ENCODE results near the gene MUC3A. TPM values are rescaled to one million over a fixed set of nuclear protein-coding genes. Genes with fewer than 3 reads are reported as not detected.

Gene MUC3A
- total and polyA plus RNA-seq, 2 of the 4 experiments (the other 2 are of a cell fraction): 0.05 TPM; not detected in 1

GRCh38 chr7:100946766-100947365 is 2.5 kb upstream of the MUC3A start:
- Histone ChIP-seq H3K4me2 (ENCODE audit: low read depth, low read length) (no peak overlapping the region), H3K14ac (replicated peaks; ENCODE audit: low read depth, low read length) (no peak overlapping the region), H2AK5ac (ENCODE audit: low read depth, low read length) (no peak overlapping the region), H2AFZ (replicated peaks; ENCODE audit: low read length, poor library complexity) (no peak overlapping the region), H3K9ac (ENCODE audit: low read depth, low read length) (no peak overlapping the region), H4K91ac (ENCODE audit: insufficient read depth, low read depth, low read length) (no peak overlapping the region), H3K18ac (ENCODE audit: low read depth, low read length) (no peak overlapping the region), H2BK5ac (ENCODE audit: low read depth, low read length, poor library complexity, severe bottlenecking) (no peak overlapping the region), H3K4ac (ENCODE audit: low read depth, low read length) (no peak overlapping the region), H2BK120ac (ENCODE audit: low read depth, low read length) (no peak overlapping the region), H4K20me1 (ENCODE audit: insufficient read depth, low read length) (no peaks in the 10 kb centered on the region), H4K8ac (ENCODE audit: low read depth in 2 of 2, low read length in 2 of 2) (no peak overlapping the region), H3K9me1 (ENCODE audit: insufficient read depth, low read length) (0 out of 2 replicates have a peak, but pooled peaks cover under 1% of the 10 kb centered on the region), H2AK9ac (replicated peaks; ENCODE audit: low read depth, low read length, poor library complexity) (no peak overlapping the region), H3K36me3 (ENCODE audit: control insufficient read depth, insufficient read depth, low read length) (no peaks in the 10 kb centered on the region), H3K27ac (ENCODE audit: insufficient read depth, low read length) (no peak overlapping the region), H3K79me1 (ENCODE audit: low read depth in 1 of 2, low read length in 2 of 2) (no peaks in the 10 kb centered on the region), H2BK20ac (ENCODE audit: low read depth, low read length) (no peak overlapping the region), H3K9me3 (ENCODE audit: control insufficient read depth, insufficient read depth, low read length) (peaks cover 2% of the 10 kb centered on the region; the same call in 1 of the 2 replicates), H3K23ac (ENCODE audit: low read depth, low read length) (no peak overlapping the region), H3K4me3 (ENCODE audit: insufficient read depth, low read depth, low read length) (no peak overlapping the region), H2BK15ac (ENCODE audit: low read depth, low read length) (no peak overlapping the region), H3K4me1 (ENCODE audit: control insufficient read depth, insufficient read depth, low read length) (no peaks in the 10 kb centered on the region), H4K5ac (ENCODE audit: low read depth, low read length) (no peak overlapping the region), H3K56ac (ENCODE audit: extremely low read depth, insufficient read depth, low read length) (no peak overlapping the region), H3K27me3 (ENCODE audit: control insufficient read depth, insufficient read depth, low read length) (peaks cover 44% of the 10 kb centered on the region)
- TF ChIP-seq ELK1 (IDR thresholded peaks at IDR 0.05; ENCODE audit: borderline replicate concordance, low read depth, low read length): no peak
- TF ChIP-seq CHD1 (IDR thresholded peaks at IDR 0.05; ENCODE audit: low read depth, low read length): no peak
- TF ChIP-seq, protein P1, sequence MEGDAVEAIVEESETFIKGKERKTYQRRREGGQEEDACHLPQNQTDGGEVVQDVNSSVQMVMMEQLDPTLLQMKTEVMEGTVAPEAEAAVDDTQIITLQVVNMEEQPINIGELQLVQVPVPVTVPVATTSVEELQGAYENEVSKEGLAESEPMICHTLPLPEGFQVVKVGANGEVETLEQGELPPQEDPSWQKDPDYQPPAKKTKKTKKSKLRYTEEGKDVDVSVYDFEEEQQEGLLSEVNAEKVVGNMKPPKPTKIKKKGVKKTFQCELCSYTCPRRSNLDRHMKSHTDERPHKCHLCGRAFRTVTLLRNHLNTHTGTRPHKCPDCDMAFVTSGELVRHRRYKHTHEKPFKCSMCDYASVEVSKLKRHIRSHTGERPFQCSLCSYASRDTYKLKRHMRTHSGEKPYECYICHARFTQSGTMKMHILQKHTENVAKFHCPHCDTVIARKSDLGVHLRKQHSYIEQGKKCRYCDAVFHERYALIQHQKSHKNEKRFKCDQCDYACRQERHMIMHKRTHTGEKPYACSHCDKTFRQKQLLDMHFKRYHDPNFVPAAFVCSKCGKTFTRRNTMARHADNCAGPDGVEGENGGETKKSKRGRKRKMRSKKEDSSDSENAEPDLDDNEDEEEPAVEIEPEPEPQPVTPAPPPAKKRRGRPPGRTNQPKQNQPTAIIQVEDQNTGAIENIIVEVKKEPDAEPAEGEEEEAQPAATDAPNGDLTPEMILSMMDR (conservative IDR thresholded peaks at IDR 0.05; ENCODE audit: low read depth, low read length): no peak
- TF ChIP-seq BHLHE40 (IDR thresholded peaks at IDR 0.05; ENCODE audit: low read depth, low read length): no peak
- TF ChIP-seq RAD21 (IDR thresholded peaks at IDR 0.05; ENCODE audit: low read length): no peak
- no peak for TF ChIP-seq CEBPB (IDR thresholded peaks at IDR 0.05; ENCODE audit: low read depth, low read length)
- no peak for TF ChIP-seq POLR2A (IDR thresholded peaks at IDR 0.05; ENCODE audit: low read depth, low read length)
- TF ChIP-seq MAFK (IDR thresholded peaks at IDR 0.05; ENCODE audit: low read depth, low read length): no peak
- TF ChIP-seq NFE2L2 (IDR thresholded peaks at IDR 0.05; ENCODE audit: low read depth, low read length): no peak
- ChIA-PET POLR2A (ENCODE audit: unreplicated experiment) (no interaction called here), CTCF (no interaction called here)
- intact Hi-C loops (cut with micrococcal nuclease): no loop called here
- BruUV-seq (replicated peaks): no TSS peak
- dilution Hi-C loops (cut with HindIII; ENCODE audit: low sequenced_read_pairs, unreplicated experiment): no loop called here
- in situ Hi-C loops (cut with MboI; ENCODE audit: low sequenced_read_pairs): no loop called here
- WGBS, 2 experiments (ENCODE audit: extremely low coverage in 2 of 2, insufficient read length in 1 of 2): 89% methylated on average over 4 of the region's 11 CpGs; no CpG with 5 or more reads in 1 of the 2 experiments
- DNase-seq (no peak), ATAC-seq (ENCODE audit: low read depth) (no peak)
